HG02588 (cell line): ENCODE data around the gene CPSF3.
"Not testable (repeated sequence)": the region's sequence is repeated elsewhere in the genome, so short reads cannot be mapped to it uniquely, and the experiment has no call there.

ENCODE experiments used
- ATAC-seq: cut with Tn5 transposase; IDR thresholded peaks from one replicate; pipeline ENCODE4 v1.9.1; 2021; ENCODE audit warnings: mild to moderate bottlenecking, moderate library complexity; ENCODE audit not compliant: unreplicated experiment

CPSF3 gene

GRCh38 chr2:9392898-9393765 is 30.3 kb upstream of the CPSF3 start:
- ATAC-seq: no peak

- ATAC-seq: no peak
Measured at GRCh38 chr2:9394816-9395215, 28.6 kb upstream of the CPSF3 start.

- no peak for ATAC-seq
Measured at GRCh38 chr2:9397201-9397600, 26.3 kb upstream of the CPSF3 start.

GRCh38 chr2:9398251-9398650 is 25.2 kb upstream of the CPSF3 start:
- ATAC-seq: not testable (repeated sequence)

GRCh38 chr2:9398881-9399780 is 24.3 kb upstream of the CPSF3 start:
- no peak for ATAC-seq

GRCh38 chr2:9400268-9401058 is 23.0 kb upstream of the CPSF3 start:
- no peak for ATAC-seq

- no peak for ATAC-seq
Measured at GRCh38 chr2:9401059-9401547, 22.4 kb upstream of the CPSF3 start.

GRCh38 chr2:9401646-9402371 is 21.6 kb upstream of the CPSF3 start:
- ATAC-seq: no peak

- ATAC-seq: no peak
Measured at GRCh38 chr2:9403924-9404323, 19.5 kb upstream of the CPSF3 start.

- ATAC-seq: no peak
Measured at GRCh38 chr2:9404451-9404850, 19.0 kb upstream of the CPSF3 start.

GRCh38 chr2:9405636-9406035 is 17.8 kb upstream of the CPSF3 start:
- ATAC-seq: no peak

- ATAC-seq: no peak
Measured at GRCh38 chr2:9406529-9407362, 16.7 kb upstream of the CPSF3 start.

GRCh38 chr2:9407363-9407811 is 16.1 kb upstream of the CPSF3 start:
- ATAC-seq: no peak

- no peak for ATAC-seq
Measured at GRCh38 chr2:9408641-9409151, 14.8 kb upstream of the CPSF3 start.

GRCh38 chr2:9410108-9410507 is 13.3 kb upstream of the CPSF3 start:
- ATAC-seq: no peak

- ATAC-seq: no peak
Measured at GRCh38 chr2:9412781-9413180, 10.7 kb upstream of the CPSF3 start.

GRCh38 chr2:9415516-9416169 is 7.8 kb upstream of the CPSF3 start:
- ATAC-seq: no peak

- ATAC-seq: no peak
Measured at GRCh38 chr2:9416267-9416961, 7.0 kb upstream of the CPSF3 start.
